ENCODE data around the gene GLIS1. TPM values are rescaled to one million over a fixed set of nuclear protein-coding genes. Genes with fewer than 3 reads are reported as not detected.

Gene GLIS1
- total RNA-seq, 1 donor from 2014 or later = 0.07 TPM

GRCh38 chr1:53601867-53602775 lies 136.8 kb downstream of the GLIS1 start:
- no peak for TF ChIP-seq EZH2 (IDR thresholded peaks at IDR 0.05; ENCODE audit: insufficient read depth, low read length)
- TF ChIP-seq, protein P1, sequence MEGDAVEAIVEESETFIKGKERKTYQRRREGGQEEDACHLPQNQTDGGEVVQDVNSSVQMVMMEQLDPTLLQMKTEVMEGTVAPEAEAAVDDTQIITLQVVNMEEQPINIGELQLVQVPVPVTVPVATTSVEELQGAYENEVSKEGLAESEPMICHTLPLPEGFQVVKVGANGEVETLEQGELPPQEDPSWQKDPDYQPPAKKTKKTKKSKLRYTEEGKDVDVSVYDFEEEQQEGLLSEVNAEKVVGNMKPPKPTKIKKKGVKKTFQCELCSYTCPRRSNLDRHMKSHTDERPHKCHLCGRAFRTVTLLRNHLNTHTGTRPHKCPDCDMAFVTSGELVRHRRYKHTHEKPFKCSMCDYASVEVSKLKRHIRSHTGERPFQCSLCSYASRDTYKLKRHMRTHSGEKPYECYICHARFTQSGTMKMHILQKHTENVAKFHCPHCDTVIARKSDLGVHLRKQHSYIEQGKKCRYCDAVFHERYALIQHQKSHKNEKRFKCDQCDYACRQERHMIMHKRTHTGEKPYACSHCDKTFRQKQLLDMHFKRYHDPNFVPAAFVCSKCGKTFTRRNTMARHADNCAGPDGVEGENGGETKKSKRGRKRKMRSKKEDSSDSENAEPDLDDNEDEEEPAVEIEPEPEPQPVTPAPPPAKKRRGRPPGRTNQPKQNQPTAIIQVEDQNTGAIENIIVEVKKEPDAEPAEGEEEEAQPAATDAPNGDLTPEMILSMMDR (IDR thresholded peaks at IDR 0.05; ENCODE audit: insufficient read depth, low read depth, low read length) = no peak
- Histone ChIP-seq H3K36me3 (ENCODE audit: insufficient read depth, low read length) (no peaks in the 10 kb centered on the region), H3K79me2 (ENCODE audit: insufficient read depth, low read length) (peaks cover 49% of the 10 kb centered on the region), H3K9ac (ENCODE audit: low read length) (no peak overlapping the region), H3K27me3 (ENCODE audit: insufficient read depth, low read length) (no peaks in the 10 kb centered on the region), H3K4me3 (ENCODE audit: insufficient read depth, low read depth, low read length) (no peak overlapping the region), H3K4me2 (ENCODE audit: low read length) (no peak overlapping the region), H4K20me1 (ENCODE audit: insufficient read depth, low read length) (peaks cover 86% of the 10 kb centered on the region), H3K4me1 (ENCODE audit: insufficient read depth, low read length) (peaks cover 4% of the 10 kb centered on the region), H2AFZ (ENCODE audit: low read depth, low read length) (no peak overlapping the region), H3K27ac (ENCODE audit: low read depth, low read length) (no peak overlapping the region), H3K9me3 (ENCODE audit: insufficient read depth, low read depth, low read length) (no peaks in the 10 kb centered on the region)
- no peaks in the 10 kb centered on the region for H3K4me1 Mint-ChIP-seq (ENCODE audit: low read depth, unreplicated experiment)
- H3K36me3 Mint-ChIP-seq (ENCODE audit: low read depth, unreplicated experiment) = no peaks in the 10 kb centered on the region
- H3K27ac Mint-ChIP-seq (ENCODE audit: unreplicated experiment) = no peak overlapping the region
- H3K27me3 Mint-ChIP-seq (ENCODE audit: low read depth, unreplicated experiment) = peaks cover 59% of the 10 kb centered on the region
- no peak overlapping the region for H3K4me3 Mint-ChIP-seq (ENCODE audit: unreplicated experiment)
- FAIRE-seq (no peak), DNase-seq (ENCODE audit: low read depth) (no peak)
- peaks cover 2% of the 10 kb centered on the region for H3K9me3 Mint-ChIP-seq (ENCODE audit: unreplicated experiment)

DNA sequence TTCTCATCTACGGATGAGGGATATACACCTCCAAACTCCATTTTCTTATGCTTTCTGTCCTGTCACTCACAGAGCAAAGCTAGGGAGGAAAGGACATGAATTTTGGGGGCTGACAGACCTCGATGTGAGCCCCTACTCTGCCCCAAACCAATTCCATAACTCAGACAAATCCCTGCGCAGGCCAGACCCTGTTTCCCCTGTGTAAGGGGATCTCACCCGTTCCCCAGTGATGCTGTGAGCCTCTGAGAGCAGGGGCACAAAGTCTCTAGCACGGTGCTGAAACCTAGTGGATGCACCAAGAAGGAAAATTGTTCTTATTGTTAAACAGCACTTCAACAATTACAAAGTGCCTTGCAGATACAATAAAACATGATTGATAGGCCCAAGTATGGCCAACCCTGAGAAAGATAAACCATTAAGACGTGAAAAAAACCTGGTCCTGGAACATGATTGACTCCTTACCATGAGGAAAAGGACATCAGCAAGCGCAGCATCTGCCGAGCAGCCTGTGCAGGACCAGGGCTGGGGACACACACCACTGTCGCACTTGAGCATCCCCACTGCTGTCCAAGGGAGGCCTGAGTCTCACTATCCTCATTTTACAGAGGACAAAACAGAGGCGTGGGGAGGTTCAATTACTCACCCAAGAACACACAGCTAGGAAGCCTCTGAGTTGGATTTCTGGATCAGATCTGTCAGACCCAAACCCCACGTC lies 137.8 kb downstream of the GLIS1 start:
- peaks cover 58% of the 10 kb centered on the region for H3K27me3 Mint-ChIP-seq (ENCODE audit: low read depth, unreplicated experiment)
- TF ChIP-seq, protein P1 (IDR thresholded peaks at IDR 0.05; ENCODE audit: insufficient read depth, low read depth, low read length) = no peak
- TF ChIP-seq EZH2 (IDR thresholded peaks at IDR 0.05; ENCODE audit: insufficient read depth, low read length) = no peak
- H3K4me3 Mint-ChIP-seq (ENCODE audit: unreplicated experiment) = no peak overlapping the region
- H2AFZ ChIP-seq (ENCODE audit: low read depth, low read length) = no peak overlapping the region
- no peak overlapping the region for H3K27ac Mint-ChIP-seq (ENCODE audit: unreplicated experiment)
- H3K36me3 Mint-ChIP-seq (ENCODE audit: low read depth, unreplicated experiment) = no peaks in the 10 kb centered on the region
- H3K9ac ChIP-seq (ENCODE audit: low read length) = no peak overlapping the region
- no peaks in the 10 kb centered on the region for H3K36me3 ChIP-seq (ENCODE audit: insufficient read depth, low read length)
- H3K4me2 ChIP-seq (ENCODE audit: low read length) = no peak overlapping the region
- no peaks in the 10 kb centered on the region for H3K9me3 ChIP-seq (ENCODE audit: insufficient read depth, low read depth, low read length)
- no peaks in the 10 kb centered on the region for H3K4me1 Mint-ChIP-seq (ENCODE audit: low read depth, unreplicated experiment)
- no peak overlapping the region for H3K4me3 ChIP-seq (ENCODE audit: insufficient read depth, low read depth, low read length)
- no peak overlapping the region for H3K27ac ChIP-seq (ENCODE audit: low read depth, low read length)
- no peaks in the 10 kb centered on the region for H3K27me3 ChIP-seq (ENCODE audit: insufficient read depth, low read length)
- no peak for FAIRE-seq
- DNase-seq (ENCODE audit: low read depth) = no peak
- peaks cover 2% of the 10 kb centered on the region for H3K9me3 Mint-ChIP-seq (ENCODE audit: unreplicated experiment)
- H3K4me1 ChIP-seq (ENCODE audit: insufficient read depth, low read length) = peaks cover 4% of the 10 kb centered on the region
- peaks cover 84% of the 10 kb centered on the region for H4K20me1 ChIP-seq (ENCODE audit: insufficient read depth, low read length)
- peaks cover 40% of the 10 kb centered on the region for H3K79me2 ChIP-seq (ENCODE audit: insufficient read depth, low read length)
